Retinal pigment epithelial cell (primary cell): Measurements from ENCODE around the gene RHOU.

ENCODE experiments used
- DNase-seq: peaks from one replicate; pipeline ENCODE4 v3.0.0-alpha.2; 2010; ENCODE audit warnings: low read depth
- H3K4me3 ChIP-seq: 2 replicates; pipeline ENCODE4 v1.5.1; 2011; ENCODE audit warnings: mild to moderate bottlenecking, low read length, control low read depth, moderate library complexity
- CTCF ChIP-seq: conservative IDR thresholded peaks from 2 replicates; pipeline ENCODE4 v1.5.1; 2011; ENCODE audit warnings: low read depth, low read length, control low read depth, inconsistent platforms

The RHOU gene

GRCh38 chr1:228778466-228778865 is 43.2 kb downstream of the RHOU start:
- TF ChIP-seq CTCF: no peak
- H3K4me3 ChIP-seq: no peak overlapping the region
- DNase-seq: no peak

- DNase-seq: no peak
- H3K4me3 ChIP-seq: no peak overlapping the region
- TF ChIP-seq CTCF: no peak
These were observed 43.7 kb downstream of the RHOU start for GRCh38 chr1:228778961-228779360.

GRCh38 chr1:228781161-228781808 is 46.0 kb downstream of the RHOU start:
- peak; percentile 83 for DNase-seq
- no peak for TF ChIP-seq CTCF
- no peak overlapping the region for H3K4me3 ChIP-seq

- TF ChIP-seq CTCF: no peak
- H3K4me3 ChIP-seq: no peak overlapping the region
- DNase-seq: no peak
These were observed 46.8 kb downstream of the RHOU start for GRCh38 chr1:228781809-228782661.

GRCh38 chr1:228782662-228783417 is 47.6 kb downstream of the RHOU start:
- no peak for TF ChIP-seq CTCF
- H3K4me3 ChIP-seq: no peak overlapping the region
- no peak for DNase-seq

GRCh38 chr1:228783418-228784040 is 48.2 kb downstream of the RHOU start:
- no peak for TF ChIP-seq CTCF
- H3K4me3 ChIP-seq: no peak overlapping the region
- DNase-seq: no peak
